Left forelimb (tissue), 1 donor: ENCODE measurements around the gene RMI2.

Experiments used
- DNase-seq: peaks from one replicate; pipeline ENCODE4 v3.0.0-alpha.2; 2018; ENCODE audit warnings: low spot score

Gene RMI2

DNA sequence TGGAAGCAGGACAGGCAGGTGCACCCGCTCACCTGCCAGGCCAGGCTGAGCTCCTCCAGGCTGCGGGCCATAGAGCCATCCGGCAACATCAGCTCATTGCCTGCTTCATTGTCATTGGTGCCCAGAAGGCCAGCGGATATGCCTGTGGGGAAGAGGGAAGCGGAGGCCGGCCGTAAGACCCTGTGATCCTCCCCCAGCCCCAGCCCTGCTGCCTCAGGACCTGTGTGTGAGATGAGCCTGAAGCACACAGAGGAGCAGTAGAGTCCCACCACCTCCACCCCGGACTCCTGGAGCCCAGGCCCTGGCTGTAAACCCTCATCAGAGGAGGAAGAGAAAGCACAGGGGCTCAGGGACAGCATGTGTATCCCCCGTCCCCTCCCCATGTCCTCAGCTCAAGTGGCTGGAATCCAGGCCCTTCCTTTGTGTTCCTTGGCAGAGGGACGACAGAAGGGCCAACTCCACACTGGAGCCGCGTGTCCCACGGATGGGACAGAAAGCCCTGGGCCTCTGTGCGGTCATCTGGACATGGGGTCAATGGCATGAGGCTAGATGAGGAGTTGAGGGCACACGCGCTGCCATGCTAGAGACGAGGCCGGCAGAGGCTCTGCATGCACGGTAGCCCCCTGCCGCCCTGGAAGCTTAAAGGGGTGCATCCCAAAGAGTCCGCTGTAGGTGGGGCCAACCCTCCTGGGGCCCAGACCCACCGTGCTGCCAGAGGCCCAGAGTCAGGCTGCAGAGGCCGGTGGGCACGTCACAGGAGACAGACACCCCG is 39.1 kb downstream of the RMI2 start:
- DNase-seq = no peak

DNA sequence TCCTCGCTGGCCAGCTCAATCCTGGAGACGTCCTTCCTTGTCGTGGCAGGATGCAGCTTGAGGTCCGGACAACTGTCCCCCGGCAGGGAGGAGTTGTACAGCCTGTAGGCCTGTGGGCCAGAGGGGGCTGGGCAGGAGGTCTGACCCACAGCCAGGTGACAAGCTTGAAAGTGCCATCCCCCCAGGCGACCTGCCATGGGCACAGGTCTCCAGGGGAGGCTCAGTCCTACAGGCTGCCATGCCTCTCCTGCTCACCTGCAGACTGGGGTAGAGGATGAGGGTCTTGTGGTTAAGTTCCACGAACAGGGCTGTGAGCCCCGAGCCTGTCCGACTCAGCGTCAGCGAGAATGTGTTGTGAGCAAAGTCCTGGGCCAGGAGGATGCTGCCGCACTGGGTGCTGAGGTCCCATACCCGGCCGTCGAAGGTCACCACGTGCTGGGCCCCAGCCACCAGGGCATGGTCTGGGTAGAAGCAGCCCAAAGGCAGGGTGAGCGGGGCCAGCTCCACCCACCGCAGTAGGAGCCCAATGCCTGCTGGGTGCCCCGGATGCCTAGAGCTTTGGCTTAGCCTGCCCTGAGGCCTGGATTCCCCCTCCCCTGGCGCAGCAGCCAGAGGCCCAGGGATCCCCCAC is 39.8 kb downstream of the RMI2 start:
- no peak for DNase-seq

DNA sequence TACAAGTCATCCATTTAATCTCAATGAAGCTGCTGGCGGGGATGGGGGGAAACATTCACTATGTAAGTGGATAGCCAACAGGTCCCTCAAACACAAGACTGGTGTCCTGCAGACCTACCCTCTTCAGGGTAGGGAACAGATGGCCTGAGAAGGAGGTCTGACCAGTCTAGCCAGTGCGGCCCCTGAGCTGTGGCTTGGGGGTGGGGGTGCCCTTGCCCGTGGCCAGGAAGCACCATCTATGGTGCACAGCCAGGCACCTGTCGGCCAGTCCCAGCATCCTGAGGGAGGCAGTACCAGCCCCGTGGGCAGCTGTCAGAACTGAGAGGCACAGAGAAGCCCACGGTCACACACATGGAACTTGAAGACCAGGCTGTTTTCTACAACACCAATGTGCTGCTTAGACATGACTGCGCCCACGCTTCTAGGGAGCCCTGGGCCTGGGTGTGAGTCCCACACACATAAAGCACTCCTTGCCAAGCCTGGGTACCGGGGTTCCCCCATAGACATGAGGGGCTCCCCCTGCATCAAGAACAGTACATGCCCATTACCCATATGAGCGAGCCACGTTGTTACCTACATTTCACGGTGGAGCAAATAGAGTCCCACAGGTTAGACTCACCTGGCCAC is 40.9 kb downstream of the RMI2 start:
- no peak for DNase-seq

DNA sequence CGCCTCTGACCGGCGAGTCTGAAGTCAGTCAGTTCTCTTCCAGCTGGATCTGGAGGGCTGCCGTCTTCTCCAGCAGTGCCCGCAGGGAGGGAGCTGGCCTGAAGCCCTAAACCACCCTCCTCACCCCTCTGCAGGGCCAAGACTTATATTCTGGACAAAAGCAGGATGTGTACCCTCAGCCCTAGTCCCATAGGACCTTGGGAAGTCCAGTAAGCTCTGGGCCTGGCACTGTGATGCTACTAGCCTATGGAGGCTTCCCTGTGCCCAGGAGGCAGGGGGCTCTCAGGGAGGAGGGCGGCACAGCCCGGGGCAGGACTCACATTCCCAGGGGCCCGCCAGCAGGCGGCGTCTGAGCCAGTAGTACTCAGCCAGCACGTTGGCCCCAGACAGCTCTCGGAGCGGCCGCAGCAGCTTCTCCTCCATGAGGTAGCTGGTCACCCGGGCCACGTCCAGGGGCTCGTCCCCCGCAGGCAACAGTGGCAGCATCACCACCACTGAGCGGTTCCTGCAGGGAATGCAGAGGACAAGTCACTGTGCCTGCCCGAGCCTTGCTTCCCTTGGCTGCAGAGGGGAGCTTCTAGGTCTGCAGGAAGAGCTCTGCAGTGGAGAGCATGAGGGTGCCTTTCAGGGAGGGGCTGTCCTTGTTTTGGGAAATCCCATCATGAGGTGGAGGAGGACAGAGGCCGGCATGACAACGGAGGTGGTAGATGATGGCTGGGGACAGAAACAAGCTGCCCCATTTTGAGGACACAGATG is 41.7 kb downstream of the RMI2 start:
- no peak for DNase-seq

DNA sequence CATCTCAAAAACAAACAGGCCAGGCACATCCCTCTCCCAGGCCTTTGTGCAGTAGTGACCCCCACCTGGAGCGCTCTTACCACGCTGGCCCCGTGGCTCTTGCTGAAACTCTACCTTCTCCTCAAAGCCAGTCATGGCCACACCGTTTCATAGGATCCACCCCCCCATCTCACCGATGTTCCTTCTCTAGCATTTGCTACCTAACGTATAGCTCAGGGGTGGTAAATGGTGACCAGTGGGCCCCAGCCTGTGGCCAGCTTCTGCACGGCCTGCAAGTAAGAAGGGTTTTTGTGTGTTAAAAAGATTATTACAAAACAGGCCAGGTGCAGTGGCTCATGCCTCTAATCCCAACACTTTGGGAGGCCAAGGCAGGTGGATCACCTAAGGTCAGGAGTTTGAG is 43.8 kb downstream of the RMI2 start:
- no peak for DNase-seq

DNA sequence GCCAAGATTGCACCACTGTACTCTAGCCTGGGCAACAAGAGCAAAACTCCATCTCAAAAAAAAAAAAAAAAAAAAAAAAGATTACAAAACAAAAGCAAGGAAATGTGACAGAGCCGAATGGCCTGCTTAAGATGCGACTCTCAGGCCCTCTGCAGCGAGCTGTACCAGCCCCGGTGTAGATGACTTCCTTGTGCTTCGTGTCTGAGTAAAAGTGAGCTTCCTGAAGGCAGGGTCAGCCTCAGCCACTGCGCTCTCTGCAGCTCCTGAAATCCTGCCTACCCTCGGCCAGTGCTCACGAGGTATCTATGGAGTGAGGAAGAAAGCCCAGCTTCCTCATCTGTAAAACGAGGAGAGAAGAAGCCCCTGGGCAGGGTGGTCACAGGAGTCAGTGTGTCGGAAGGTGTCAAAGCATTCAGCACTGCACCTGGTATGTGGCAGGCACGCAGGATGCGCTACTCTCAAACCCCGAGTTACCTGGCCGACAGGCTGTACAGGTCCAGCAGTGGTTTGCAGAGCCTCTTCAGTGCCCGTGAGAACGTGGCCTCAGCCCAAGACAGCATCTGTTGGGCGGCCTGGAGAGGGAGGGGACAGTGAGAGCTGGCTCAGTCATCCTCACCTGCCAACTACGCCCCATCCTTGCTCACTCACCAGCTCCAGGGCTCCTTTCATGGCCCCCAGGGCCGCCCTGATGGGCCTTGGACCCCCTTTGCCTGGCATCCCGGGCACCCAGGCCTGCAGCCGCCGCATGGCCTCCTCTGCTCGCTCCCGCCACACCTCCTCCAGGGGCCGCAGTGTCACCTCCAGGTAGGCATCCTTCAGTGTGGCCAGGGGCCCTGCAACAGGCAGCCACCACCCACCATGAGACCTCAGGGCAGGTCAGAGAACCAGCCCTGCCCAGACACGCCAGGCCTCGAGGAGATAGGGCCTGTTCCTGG is 44.6 kb downstream of the RMI2 start:
- no peak for DNase-seq

DNA sequence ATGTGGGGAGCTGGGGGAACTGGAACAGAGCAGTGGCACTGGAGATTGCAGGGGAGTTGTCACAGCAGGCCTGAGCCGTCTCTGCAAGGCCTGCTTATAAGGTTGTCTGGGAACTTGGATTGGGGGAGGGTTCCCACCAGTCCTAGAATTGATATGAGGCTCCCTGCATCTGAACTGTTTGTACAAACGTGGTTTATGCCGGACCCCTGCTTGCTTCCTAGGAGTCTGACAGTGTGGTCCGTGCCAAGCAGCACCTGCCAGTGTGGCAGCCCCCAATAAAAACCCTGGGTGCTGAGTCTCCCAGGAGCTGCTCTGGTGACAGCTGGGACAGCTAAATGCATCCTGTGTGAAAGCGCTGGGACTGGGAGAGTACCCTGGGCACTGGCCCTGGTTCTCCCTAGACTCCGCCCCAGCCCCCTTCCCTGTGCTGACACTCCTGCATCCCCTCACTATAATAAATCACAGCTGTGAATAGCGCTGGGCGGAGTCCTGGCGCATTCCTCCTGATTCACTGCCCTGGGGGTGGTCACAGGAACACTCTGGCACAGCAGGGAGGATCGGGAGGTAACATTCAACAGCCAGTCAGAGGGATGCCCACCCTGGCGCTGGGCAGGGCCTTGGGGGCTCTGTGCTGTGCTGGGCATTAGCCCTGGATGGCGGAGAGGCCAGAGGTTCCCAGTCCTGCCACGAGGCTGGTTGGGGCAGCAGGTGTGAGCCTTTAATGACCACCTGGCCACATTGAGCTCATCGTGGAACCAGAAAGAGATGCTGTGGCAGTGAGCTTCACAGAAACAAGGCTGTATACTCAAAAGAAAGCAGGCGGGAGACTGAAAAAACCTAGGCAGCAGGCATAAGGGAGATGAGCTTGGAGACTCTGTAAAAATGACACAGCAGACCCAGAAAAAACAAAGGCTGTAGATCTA is 45.6 kb downstream of the RMI2 start:
- no peak for DNase-seq

DNA sequence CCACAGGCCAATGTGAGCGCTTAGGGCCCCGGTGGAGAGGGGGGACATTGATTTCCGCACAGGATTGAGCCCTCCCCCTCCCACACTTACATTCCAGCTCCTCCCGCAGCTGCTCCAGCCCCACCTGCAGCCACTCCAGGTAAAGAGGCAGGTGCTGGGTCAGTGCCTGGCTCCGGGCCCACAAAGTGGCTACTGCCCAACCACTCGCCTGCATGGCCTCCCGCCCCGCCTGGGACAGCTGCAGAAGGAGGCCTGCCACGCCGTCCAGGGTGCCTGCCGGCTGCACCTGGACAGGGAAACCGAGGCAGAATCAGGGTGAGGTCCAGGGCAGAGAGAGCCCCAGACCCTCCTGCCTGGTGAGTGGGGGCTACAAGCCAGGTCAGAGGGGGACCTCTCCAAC is 46.3 kb downstream of the RMI2 start:
- DNase-seq = no peak

DNA sequence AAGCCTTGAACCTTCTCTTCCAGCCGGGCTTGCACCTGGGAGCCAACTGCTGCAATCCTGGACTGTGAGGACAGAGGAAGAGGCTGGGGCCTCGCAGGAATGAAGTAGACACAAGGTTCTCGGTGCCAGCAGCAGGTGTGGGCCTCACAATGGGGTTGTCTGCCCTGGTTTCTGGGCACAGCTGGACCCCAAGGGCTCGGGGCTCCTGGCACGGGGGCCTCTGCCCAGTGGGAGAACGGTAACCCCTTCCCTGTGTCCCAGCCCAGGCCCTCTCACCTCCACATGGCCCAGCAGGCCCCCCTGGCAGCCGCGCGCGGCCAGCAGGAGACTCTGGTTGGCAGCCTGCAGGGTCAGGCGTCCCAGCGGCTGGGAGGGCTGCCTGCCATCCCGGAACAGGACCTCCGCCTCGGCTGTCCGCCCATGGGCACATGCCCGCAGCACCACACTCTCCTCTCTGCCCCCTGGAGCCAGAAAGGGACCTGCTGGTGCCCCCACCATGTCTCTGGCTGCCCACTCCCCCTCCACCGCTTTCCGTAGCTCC is 46.9 kb downstream of the RMI2 start:
- DNase-seq = no peak

DNA sequence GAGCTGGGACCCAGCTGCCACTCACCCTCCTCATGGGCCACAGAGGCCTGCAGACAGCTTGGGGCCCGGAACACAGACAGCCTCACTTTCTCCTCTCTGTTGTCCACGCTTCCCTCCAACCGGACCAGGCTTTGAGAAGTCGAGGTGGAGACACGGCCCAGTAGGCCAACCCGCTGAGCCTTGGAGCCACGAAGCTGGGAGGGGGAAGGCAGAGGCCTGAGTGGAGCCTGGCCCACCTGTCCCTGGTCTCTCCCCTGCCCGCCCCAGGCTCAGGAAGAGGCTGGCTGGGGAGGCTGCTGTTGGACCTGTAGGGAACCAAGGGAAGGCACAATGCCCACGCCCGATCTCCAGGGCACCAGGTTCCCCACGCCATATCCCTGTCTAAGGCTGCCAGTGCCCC is 48.1 kb downstream of the RMI2 start:
- DNase-seq = no peak

DNA sequence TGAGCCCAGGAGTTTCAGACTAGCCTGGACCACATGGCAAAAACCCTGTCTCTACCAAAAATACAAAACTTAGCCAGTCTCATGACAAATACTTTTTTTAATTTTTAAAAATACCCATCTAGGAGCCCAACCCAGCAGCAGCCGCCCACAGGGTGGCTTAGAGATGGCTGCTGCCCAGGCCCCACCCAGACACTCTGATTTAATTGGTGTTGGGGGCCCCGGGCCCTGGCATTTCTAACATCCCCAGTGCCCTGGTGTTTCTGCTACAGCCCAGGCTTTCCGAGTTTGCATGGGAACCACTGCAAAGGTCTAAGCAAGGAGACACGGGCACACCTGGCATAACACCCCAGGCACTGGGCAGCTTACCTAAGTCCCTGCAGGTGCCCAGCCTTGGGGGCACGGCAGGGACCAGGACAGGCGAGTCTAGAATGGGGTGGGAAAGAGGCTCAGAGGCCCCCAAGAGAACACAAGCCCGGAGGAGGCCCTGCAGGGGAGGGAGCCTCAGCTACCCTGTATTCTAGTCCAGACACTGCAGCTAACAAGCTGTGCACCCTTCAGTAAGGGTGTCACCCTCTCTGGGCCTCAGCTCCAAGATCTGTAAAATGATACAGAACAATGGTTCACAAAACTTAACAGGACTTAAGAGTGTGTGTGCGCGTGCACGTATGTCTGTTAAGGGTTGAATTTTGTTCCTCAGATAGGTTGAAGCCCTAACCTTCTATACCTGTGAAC is 48.8 kb downstream of the RMI2 start:
- DNase-seq = no peak

DNA sequence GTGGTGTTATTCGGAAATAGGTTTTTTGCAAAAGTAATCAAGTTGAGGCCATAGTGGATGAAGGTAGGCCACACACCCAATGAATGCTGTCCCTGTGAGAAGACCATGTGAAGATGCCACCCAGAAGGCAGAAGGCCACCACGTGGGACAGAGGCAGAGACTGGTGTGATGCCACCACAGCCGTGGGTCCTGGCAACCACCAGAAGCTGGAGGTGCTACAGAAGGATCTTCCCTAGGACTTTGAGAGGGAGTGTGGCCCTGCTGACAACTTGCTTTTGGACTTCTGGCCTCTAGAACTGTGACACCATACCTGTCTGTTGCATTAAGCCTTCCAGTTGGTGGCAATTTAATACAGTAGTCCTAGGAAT is 49.3 kb downstream of the RMI2 start:
- DNase-seq = no peak

DNA sequence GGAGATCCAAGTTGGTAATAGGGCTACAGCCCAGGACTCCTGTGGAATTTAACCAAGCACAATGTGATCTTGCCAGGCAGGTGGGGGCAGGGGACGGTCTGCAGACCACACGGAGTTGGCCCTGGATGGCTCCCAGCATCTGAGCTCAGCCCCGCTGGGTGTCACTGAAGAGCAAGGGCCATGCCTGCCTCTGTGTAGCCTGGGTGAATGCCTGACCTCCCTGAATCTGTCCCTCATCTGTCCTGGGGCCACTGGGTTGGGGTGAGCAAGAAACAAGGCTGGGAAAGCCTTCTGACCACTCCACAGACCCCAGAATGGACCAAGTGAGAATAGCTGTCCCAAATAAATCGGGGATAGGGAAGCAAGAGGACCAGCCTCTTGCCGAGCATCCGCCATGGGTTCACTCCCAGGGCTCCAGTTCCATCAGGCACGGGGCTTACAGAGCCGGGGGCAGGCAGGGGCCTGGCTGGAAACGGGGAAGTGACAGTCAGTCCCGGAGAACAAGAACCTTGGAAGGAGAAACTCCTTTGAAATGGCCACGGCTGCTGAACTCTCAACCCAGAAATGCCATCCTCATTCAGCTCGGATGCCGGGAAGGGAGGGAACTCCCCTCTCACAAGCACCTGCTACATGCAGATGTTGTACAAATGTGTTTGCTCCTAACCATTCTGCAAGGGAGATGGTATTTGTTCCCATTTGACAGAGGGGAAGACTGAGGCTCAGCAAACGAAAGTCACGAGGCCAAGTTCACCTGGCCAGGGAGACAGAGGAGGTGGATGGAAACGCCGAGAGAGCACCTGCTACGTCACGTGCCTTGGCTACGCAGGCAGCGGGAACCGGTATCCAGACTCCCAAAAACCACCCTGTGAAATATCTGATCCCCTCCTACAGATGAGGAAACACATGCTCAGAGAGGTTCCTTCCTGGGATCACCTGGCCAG is 50.0 kb downstream of the RMI2 start:
- no peak for DNase-seq

DNA sequence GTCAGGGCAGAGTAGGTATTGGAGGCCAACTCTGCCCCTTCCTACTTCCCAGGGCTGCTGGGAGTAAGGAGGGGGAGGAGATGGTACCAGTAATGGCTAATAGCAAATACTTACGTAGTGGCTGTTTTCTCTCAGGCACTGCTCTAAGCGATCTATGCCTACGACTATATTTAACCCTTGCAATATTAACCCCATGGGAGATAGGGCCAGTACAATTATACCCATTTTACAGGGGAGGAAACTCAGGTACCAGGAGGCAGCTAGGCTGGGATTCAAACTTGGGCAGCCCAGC is 50.6 kb downstream of the RMI2 start:
- DNase-seq = no peak

DNA sequence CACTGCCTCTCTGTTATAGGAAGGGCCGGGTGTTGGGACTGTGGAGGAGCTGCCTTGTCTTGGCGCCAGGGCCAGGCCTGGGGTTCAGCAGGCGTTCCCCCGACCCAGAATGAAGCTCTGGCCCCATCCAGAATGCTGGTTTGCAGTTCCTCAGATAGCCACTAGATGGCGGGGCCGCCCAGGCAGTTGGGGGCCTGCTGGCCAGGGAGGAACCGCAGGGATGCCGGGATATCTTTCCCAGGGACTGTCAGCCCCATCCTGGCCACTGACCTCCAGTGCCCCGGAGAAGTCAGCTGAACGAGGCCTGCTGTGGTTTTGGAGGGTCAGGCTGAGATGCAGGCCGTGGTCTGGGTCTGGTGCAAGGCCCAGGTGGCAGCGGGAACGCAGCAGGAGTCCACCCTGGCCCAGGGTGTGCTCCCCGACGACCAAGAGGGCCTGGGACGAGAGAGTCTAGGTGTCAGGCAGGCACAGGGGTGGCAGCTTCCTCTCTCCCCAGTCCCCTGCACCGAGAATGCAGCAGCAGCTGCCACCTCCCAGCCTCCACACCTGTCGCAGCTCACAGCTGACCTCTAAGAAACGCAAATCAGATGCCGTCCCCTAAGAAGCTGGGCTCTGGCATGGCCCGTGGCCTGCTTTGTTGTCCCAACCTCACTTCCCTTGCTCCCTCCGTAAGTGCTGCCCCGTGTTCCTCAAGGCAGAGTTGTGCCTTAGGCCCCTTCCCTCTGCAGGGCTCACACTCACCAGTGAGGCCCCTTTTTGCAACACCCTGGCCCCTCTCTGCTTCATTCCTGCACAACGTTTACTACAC is 51.2 kb downstream of the RMI2 start:
- peak; percentile 87 for DNase-seq

DNA sequence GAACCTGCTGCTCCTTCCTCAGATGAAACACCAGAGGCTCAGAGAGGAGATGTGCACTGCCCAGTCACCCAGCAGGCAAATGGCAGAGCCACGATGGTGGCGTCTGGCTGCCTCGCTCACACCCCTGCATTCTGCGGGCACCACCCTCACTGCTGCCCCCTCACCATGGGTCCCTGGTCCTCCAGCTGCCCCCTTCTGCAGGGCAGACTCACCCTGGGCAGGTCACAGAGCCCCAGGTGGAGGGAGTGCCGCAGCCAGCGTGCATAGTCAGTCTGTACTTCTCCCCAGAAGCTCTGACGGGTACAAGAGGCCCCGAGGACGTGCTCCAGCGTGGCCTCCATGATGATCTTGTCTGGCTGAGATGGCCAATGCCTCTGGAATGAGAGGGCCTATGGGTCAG is 52.9 kb downstream of the RMI2 start:
- DNase-seq = no peak

DNA sequence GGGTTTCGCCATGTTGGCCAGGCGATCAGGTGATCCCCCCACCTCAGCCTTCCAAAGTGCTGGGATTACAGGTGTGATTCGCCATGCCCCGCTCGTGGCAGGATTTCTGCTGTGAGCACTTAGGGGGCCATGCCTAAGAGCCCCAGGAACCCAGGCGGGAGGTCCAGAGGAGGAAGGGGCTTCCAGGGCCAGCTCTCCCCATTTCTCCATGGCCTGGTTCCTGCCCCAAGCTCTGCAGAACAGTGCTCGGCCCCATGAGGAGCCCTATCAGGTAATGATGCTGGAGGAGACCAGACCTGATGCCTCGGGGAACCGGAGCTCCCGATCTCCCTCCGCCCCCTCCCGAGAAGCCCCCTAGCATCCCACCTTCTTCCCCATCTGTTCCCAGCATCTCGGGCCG is 53.6 kb downstream of the RMI2 start:
- DNase-seq = no peak
